Measurements from ENCODE around the gene PPP6R2.
"Not testable (repeated sequence)": the region's sequence is repeated elsewhere in the genome, so short reads cannot be mapped to it uniquely, and the experiment has no call there.

PPP6R2 gene

GRCh38 chr22:50318698-50319411 lies 24.3 kb upstream of the PPP6R2 start:
- no peak for DNase-seq

- no peak for DNase-seq
Measured at GRCh38 chr22:50319503-50319951, 23.6 kb upstream of the PPP6R2 start.

GRCh38 chr22:50320116-50320515 lies 23.0 kb upstream of the PPP6R2 start:
- DNase-seq, result no peak

- no peak for DNase-seq
Measured at GRCh38 chr22:50320671-50321325, 22.3 kb upstream of the PPP6R2 start.

- not testable (repeated sequence) for DNase-seq
Measured at GRCh38 chr22:50322382-50323104, 20.6 kb upstream of the PPP6R2 start.

- no peak for DNase-seq
Measured at GRCh38 chr22:50323900-50324299, 19.2 kb upstream of the PPP6R2 start.

GRCh38 chr22:50325444-50326224 lies 17.5 kb upstream of the PPP6R2 start:
- DNase-seq, result no peak

GRCh38 chr22:50326225-50326955 lies 16.7 kb upstream of the PPP6R2 start:
- DNase-seq, result no peak

GRCh38 chr22:50326956-50327710 lies 16.0 kb upstream of the PPP6R2 start, which contains the start of gene DENND6B:
DENND6B (minus strand) TSS chr22:50327012; CDS start chr22:50326988, 24 bp downstream.
- DNase-seq, result peak; percentile 30

GRCh38 chr22:50327711-50328019 lies 15.5 kb upstream of the PPP6R2 start:
- DNase-seq, result no peak

GRCh38 chr22:50329236-50329635 lies 13.9 kb upstream of the PPP6R2 start:
- DNase-seq, result no peak

GRCh38 chr22:50334433-50334832 lies 8.7 kb upstream of the PPP6R2 start:
- not testable (repeated sequence) for DNase-seq

- no peak for DNase-seq
Measured at GRCh38 chr22:50337262-50338041, 5.7 kb upstream of the PPP6R2 start.

GRCh38 chr22:50338042-50338573 lies 5.0 kb upstream of the PPP6R2 start:
- no peak for DNase-seq

- no peak for DNase-seq
Measured at GRCh38 chr22:50338860-50339462, 4.2 kb upstream of the PPP6R2 start.

- DNase-seq, result no peak
Measured at GRCh38 chr22:50339945-50340879, 2.9 kb upstream of the PPP6R2 start.

GRCh38 chr22:50341977-50342650 lies 1.0 kb upstream of the PPP6R2 start:
- DNase-seq, result peak; percentile 56

- DNase-seq, result no peak
Measured at GRCh38 chr22:50343541-50343935, 411 bp downstream of the PPP6R2 start.

All from GF-D8 (cell line).